Skin of body (tissue), 2 donors: ENCODE measurements around the gene RPA3. TPM values are rescaled to one million over a fixed set of nuclear protein-coding genes. Genes with fewer than 3 reads are reported as not detected.
"Not testable (repeated sequence)": the region's sequence is repeated elsewhere in the genome, so short reads cannot be mapped to it uniquely, and the experiment has no call there.

ENCODE experiments used
- DNase-seq: peaks from one replicate; lab custom pipeline; 2025; lab: John Stamatoyannopoulos, UW
- total RNA-seq: library from RNA; depleted of rRNA; stranded (reverse); fragments of >200 nt; gene quantifications from one replicate; pipeline ENCODE4 v1.2.3, GENCODE V29; 2014

RPA3 gene
- total RNA-seq, 1 donor from 2014 or later = 19.4 TPM

DNA sequence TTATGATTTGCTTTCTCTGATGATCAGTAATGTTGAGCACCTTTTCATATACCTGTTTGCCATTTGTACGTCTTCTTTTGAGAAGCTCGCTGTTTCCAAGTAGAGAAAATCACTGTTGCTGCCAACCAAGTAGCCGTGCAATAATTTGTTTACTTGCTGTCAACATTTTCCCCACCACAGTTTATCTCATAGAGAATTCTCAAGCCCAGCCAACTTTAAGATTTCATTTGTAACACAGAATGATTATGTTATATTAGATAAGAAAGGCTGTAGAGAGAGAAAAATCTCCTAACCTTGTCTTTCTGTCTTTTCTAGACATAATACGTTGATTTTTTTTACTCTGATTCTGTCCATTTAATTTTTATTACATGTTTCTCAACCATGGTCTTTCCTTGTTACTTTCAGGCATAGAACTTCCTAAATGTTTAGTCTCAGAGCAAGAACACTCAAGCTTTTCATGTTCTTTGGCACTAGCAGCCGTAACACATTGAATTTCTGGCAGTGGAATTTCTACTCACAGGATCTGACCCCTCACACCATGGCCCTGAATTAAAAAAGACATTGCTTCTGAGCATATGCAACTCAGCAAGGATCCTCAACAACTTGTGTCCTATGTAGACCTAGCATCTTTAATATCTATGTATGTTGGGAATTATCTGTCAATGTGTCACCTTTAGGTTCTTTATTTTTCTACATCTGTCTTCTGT is 23.1 kb downstream of the RPA3 start:
- no peak for DNase-seq

DNA sequence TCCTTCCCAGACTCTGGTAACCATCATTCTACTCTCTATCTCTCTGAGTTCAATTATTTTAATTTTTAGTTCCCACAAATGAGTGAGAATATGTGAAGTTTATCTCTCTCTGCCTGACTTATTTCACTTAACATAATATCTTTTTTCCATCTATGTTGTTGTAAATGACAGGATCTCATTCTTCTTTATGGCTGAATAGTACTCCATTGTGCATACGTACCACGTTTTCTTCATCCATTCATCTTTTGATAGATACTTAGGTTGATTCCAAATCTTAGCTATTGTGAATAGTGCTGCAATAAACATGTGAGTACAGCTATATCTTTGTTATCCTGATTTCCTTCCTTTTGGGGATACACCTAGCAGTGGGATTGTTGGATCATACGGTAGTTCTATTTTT is 23.9 kb downstream of the RPA3 start:
- no peak for DNase-seq

DNA sequence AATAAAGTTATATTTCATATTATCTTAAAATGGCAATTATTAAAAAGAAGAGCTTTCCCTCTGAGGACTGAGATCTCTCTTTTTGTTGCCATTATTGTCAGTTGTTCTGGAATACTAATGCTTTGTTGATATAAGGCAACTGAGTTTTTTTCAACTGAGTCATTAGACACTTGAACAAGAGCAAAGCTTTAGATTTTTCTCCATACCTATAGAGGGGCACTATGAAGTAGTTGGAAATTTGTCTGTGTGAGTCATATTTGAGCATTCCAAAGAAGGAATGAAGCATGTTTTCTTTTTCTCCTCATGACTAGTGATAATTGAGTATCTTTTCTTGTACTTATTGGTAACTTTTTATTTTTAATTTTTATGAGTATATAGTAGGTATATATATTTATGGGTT is 24.5 kb downstream of the RPA3 start:
- DNase-seq = no peak

DNA sequence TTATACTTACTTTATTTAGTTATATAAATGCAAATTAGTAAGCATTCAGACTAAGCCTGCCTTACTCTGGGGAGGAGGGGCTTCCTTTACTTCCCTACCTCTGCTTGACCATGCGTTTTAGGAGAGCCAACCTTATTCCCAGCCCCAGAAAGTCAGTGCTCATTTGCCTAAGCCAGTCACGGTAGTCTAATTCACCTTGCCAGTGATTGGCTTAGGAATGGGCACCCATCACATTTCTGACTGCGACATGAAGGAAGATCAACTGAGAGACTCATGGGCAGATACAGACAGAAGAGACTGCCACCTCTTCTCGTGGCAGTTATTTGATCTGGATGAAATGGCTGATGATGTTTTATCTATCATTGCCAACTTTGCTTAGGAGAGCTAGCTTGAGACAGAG is 29.5 kb downstream of the RPA3 start:
- DNase-seq = no peak

DNA sequence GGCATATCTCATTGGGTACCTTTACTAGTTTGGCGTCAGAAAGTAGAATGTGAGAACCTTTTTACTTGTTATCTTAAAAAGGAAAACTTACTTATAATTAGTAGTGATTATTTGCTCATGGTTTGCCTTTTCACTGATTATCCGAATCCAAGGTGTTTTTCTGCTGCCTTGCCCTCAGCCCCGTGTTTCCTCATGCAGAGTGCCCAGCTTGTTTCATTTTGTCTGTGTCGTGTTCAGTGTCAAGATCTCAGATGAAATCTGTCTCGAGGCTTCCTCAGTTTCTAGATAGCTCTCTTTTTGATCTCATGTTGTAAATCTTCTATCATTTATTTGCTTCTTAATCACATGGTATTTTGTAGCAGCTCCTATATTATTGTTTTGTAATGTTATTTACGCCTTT is 30.1 kb downstream of the RPA3 start:
- no peak for DNase-seq

DNA sequence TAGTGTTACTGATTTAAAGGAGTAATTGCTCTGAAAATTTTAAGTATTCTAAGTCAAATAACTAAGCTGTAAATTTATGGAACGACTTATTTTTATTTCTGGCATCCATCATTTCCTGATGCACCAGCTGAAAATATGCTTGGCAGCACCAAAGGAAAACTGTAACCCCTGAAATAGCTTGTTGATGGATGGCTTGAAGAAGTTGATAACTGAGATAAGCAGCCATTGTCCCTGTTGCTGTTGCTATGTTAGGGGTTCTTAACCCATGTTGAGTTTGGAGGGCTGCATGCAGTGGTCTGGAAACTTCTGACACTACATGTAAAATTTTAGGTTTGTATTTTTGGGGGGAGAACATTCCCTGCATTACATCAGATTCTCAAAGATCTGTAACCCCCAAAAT is 30.6 kb downstream of the RPA3 start:
- no peak for DNase-seq

DNA sequence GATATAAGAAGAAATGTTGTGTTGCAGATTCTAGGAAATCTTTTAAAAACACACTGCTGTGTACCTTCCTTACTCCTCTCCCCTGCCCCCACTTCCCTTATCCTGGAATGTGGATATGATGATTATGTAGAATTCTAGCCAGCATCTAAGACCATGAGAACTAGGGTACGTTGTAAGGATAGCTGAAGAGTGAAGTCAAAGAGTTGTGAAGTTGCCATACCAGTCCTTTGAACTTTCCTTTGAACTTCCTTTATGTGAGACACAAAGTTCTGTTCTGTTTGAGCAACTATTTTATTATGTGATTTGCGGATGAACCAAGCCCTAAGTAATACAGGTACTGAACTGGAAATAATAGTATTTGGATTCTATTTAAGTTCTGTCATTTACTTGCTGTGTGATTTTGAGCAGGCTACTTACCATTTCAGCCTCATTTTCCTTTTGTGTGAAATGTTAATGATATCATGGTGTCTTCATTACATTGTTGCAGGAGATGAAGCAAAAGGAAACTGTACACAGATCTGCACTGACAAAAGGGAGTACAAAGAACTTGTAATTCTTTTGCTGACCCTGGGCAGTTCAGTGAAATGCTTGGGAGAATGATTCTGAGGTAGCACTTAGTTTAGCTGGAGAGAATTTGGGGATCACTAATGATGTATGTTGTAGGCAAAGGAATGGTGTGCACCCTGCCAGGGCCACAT is 31.4 kb downstream of the RPA3 start:
- DNase-seq = no peak

DNA sequence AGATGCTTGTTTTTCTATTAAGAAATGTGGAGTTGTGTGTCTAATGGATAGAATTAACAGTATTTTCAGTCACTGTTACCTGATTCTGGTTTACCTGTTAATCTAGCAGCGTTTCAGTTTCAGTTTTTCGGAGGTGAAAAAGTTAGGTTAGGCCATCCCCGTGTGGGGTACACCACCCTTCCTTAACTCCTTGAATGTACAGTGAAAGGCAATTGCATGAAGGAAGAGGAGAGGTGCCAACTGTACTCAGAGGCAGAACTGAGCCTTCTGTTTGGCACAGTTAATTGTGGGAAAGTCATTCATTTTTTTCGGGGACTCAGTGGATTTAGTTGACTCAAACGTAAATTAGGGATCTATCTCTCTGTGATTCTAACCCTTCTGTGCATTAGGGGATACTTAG is 35.5 kb downstream of the RPA3 start:
- DNase-seq = no peak

DNA sequence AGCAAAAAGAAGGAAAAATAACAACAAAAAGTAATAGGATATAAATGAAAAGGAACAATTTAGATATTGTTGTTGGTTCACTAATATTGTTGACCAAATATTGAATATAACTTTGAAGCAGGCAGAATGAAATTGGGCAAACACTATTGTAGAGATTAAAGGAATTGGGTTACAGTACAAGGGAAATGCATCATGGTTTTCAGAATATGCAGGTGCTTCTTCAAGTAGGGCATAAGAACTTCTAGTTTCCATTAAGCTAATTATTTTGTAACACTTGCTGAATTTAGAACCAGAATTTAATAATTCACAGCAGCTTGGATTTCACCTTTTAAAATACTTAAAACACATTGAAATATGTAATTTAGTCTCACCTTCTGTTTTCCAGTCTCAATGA is 36.5 kb downstream of the RPA3 start:
- no peak for DNase-seq

DNA sequence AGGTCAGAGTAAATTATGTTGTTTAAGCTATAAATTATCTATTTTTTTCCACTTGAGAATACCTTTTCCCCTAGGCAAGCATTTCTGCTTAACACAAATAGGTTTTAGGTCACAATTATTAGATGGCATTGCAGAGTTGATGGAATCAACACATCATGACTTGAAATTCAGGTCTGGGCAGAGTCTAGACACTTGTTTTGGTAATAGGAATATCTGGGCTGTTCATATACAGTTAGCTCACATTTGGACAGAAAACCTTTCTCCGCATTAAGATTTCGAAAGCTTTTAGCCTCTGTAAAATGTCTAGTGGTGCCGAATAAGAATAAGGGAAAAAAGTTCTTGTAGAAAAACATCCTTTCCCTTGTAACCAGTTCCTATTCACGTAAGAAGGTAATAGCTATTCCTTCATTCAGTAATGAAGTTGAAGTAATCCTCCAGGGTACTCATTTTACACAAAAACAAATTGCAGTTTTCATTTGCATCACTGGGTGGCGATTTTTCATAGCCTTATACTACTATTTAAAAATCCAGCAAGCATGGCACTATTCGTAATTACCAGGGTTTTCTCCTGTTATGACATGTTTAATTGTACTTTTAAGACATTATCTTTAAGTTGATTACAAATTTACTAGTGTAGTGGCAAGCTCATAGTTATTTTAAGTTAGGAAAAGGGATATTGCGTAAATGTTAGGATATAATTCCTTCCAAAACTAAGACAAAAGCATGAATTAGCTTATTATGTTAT is 37.0 kb downstream of the RPA3 start:
- peak; percentile 54 for DNase-seq

DNA sequence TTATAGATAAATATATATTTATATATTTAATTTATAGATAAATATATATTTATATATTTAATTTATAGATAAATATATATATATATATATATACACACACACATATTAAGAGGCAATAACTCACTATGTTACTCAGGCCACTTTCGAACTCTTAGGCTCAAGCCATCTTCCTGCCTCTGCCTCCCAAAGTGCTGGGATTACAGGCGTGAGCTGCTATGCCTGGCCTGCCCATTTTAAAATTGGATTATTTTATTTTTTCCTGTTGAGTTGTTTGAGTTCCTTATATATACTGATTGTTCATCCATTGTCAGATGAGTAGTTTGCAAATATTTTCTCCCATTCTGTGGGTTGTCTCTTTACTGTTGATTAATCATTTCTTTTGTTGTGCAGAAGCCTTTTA is 38.8 kb downstream of the RPA3 start:
- not testable (repeated sequence) for DNase-seq

DNA sequence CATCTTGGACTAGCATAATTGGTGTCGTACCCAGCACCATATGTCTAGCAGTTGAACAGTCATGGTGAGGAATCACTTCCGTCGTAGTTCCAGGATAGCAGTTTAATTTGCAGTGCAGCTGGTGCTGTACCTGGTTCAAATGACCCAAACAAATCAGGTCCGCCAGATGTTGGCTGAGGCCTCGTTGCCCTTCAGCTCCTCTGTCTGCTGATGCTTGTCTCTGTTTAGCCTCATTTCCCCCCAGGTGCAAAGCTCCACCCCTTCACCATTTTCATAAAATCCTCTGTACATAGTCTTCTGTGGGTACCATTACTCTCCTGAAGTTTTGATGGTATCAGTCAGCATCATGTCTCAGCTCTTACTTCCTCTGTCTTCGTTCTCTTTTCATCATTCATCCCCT is 42.7 kb downstream of the RPA3 start:
- no peak for DNase-seq

DNA sequence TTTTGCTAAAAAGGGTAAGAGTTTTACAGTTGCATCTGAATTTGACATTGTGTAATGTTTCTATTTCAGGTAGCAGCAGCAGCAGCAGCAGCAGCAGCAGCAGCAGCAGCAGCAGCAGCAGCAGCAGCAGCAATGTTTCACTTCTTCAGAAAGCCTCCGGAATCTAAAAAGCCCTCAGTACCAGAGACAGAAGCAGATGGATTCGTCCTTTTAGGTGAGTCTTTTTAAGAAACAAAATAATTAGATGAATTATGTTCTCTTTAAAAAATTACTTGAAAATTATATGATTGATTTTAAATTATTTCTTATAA is 45.2 kb downstream of the RPA3 start:
- DNase-seq = no peak

DNA sequence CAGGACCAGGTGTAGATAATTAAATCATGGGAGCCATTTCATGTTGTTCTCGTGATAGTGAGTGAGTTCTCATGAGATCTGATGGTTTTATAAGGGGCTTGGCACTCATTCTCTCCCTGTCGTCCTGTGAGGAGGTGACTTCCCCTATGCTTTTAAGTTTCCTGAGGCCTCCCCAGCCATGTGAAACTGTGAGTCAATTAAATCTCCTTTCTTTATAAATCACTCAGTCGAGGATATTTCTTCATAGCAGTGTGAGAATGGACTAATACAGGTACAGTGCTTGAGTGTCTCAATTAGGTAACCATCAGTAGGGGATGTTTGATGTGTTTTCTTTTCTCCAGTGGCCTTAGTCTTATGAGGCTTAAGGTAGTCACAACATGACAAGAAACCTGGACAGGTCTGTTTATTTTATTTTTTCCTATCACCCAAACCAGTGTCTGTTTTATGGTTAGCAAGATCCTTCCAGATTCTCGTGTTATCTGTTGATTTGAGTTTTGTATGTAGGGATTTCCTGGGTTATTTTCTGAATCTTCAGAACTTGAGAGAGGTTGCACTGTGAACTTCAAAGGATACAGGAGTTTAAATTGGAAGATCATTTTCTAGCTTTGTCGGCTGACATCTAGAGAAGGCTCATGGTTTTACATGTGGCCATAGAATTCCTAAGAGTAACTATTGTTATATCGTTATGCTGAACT is 45.7 kb downstream of the RPA3 start:
- DNase-seq = no peak

DNA sequence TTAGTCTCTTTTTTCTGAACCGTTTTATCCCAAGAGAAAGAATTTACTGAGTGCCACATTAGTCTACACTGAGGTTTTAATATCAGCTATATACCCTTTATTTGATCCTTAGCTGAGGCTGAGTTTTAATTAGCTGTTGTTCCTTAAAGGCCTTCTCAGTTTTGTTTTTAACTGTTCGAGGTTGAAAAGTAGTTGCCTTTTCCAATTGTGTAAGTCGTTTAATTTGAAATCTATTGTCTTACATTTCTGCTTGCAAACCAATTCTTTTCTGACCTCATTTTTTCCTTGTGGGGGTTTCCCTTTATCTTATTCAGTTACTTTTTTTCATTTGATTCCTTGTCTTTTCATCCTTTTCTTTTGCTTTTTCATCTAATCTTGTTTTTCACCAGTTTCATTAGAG is 47.0 kb downstream of the RPA3 start:
- no peak for DNase-seq

DNA sequence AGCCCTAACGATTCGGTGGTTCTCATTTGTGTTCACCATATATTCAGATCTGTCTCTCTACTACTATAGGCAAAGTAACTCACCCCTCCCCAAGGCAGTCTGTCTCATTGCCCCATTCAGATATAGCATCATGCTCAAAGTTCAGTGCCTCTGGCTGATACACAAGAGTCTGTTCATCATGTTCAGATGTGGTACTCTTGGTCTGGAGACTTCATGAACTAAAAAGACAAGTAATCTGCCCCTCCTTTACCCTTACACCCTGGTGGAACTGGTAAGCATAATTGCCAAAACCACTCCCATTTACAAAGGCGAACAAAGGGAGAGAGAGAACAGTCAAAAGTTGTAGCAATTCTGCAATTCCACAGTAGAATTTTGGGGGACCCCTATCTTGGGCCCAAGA is 47.9 kb downstream of the RPA3 start:
- DNase-seq = no peak

DNA sequence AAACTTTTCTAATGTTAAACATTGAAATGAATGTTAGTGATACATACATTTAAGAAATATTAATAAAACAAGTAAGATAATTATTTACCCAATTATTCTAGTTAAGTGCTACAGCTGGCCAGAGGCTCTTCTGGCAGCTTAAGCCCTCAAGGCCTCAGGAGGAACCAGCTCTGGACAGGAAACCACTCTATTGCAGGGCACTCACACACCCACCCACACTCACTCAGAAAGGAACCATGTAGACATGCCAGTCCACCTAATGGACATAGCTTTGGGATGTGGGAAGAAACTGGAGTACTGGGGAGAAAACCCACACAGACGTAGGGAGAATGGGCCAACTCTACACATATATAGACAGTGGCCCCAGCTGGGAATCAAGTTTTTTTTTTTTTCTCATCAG is 49.7 kb downstream of the RPA3 start:
- DNase-seq = no peak

DNA sequence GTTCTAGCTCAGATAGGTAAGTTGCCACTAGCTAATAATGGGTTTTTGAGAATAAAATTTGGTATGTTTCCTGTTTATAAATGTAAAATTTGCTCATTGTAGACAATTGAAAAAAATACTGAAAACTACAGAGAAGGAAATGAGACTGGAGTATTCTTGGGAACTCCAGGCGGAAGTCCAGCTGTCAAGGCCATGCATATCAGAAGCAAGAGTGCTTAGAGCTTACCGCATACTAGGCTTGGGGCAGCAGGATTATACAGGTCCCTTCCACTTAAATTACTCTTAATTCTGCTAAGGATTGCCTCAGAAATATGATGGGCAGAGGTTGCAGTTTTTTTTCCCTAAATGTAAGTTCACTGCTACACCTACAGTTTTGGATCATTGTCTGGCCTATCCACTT is 51.2 kb downstream of the RPA3 start:
- no peak for DNase-seq

DNA sequence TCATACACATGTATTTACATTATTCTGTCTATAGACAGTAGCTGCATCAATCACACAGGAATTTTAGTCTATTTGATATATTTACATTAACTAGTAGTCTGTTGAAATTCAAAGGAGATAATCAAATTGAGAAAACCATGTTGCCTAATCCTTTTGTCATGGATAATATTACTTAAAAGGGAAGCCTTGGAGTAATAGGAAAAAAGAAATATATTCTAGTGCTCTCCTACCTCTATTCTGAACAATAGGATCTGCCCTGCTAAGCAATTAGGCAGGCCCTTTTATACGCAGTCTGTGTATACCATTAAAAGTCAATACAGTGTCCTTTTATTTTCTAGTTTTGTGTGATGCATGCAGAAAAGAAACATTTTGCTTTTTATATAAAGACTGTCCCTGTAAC is 53.4 kb downstream of the RPA3 start:
- no peak for DNase-seq

DNA sequence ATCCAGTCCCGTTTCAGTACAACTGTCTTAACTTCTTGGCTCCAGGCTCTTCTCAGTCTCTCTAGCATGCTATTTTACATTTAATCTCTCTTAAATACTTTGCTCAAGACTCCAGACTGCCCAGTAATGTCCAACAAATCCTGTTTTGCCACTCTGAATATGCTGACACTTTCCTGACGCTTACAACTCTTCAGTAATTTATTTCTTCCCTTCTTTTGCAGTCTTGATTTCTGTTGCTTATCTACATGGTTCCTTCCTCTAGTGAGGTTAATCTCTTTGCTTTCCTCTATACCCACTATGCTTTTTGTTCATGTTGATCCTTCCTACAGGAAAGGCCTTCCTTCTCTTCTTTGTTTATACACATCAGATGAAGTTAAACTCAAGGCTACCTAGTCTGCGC is 54.1 kb downstream of the RPA3 start:
- DNase-seq = no peak

DNA sequence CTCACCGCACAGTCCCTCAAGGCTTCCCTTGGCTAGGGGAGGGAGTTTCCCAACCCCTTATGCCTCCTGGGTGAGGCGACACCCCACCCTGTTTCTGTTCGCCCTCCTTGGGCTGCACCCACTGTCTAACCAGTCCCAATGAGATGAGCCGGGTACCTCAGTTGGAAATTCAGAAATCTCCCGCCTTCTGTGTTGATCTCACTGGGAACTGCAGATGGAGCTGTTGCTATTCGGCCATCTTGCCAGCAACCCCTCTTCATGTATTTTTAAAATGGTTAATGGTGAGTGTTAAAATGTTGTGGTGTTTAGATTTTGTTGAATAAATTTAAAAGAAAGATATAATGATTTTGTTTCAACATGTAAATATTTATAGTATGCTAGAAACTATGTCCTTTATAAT is 55.9 kb downstream of the RPA3 start:
- DNase-seq = no peak

DNA sequence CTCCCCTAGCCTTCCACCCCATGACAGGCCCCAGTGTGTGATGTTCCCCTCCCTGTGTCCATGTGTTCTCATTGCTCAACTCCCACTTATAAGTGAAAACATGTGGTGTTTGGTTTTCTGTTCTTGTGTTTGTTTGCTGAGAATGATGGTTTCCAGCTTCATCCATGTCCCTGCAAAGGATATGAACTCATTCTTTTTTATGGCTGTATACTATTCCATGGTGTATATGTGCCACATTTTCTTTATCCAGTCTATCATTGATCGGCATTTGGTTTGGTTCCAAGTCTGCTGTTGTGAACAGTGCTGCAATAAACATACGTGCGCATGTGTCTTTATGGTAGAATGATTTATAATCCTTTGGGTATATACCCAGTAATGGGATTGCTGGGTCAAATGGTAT is 61.9 kb downstream of the RPA3 start:
- DNase-seq = not testable (repeated sequence)
